Muscle layer of duodenum (tissue), 2 donors: Measurements from ENCODE around the gene UCHL1.

Experiments
- H3K27ac ChIP-seq: one replicate; pipeline ENCODE4 v1.7.0; 2013; ENCODE audit warnings: mild to moderate bottlenecking, low read length
- H3K27me3 ChIP-seq: one replicate; pipeline ENCODE4 v1.7.0; 2013; ENCODE audit warnings: low read depth, mild to moderate bottlenecking, control low read depth, low read length
- H3K36me3 ChIP-seq, 2 donors: one replicate each; pipeline ENCODE4 v1.7.0; 2013; ENCODE audit warnings: low read length in 2 of 2, control low read depth in 1 of 2, mild to moderate bottlenecking in 1 of 2; ENCODE audit not compliant: insufficient read depth in 2 of 2, control insufficient read depth in 1 of 2
- H3K4me1 ChIP-seq, 2 donors: one replicate each; pipeline ENCODE4 v1.7.0; 2013; ENCODE audit warnings: low read length in 2 of 2, mild to moderate bottlenecking in 2 of 2, control low read depth in 1 of 2, moderate library complexity in 1 of 2; ENCODE audit not compliant: insufficient read depth in 2 of 2, control insufficient read depth in 1 of 2
- H3K4me3 ChIP-seq, 2 donors: one replicate each; pipeline ENCODE4 v1.7.0; 2013; ENCODE audit warnings: low read length in 2 of 2, low read depth in 1 of 2, mild to moderate bottlenecking in 1 of 2
- H3K9me3 ChIP-seq, 2 donors: one replicate each; pipeline ENCODE4 v1.7.0; 2013; ENCODE audit warnings: low read length in 2 of 2, control low read depth in 1 of 2, mild to moderate bottlenecking in 1 of 2; ENCODE audit not compliant: control insufficient read depth in 1 of 2
- donor health status: healthy.

The UCHL1 gene

DNA sequence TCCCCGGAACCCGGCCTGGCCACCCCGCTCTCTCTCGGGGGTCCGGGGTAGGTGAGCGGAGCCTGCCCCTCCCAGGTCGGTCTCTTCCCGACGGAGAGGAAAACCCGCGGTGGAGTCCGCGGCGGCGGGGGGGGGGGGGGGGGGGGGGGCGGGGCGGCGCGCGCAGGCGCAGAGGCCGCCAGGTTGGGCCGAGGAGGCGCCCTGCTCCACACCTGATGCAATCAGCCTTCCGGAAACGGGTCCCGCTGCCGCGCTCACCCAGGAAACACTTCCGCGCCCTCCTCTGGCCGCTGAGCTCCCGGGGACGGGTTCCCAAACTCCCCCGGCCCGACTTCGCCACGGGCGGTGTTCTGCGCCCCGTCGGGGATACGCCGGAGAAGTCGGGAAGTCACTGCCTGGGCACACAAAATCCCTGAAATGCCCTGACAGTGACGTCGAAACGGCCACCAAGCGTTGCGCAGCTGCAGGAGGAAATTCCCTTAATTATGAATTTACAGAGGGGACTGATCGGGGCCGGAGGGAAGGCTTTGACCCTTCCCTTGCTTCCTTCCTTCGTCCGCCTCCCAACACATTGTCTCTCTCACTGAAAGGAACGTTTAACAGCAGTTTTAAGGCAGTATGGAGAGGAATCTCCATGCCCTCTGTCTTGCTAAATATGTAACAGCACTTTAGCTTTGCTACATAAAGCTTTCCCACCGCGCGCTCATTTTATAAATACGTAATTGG, 40.3 kb upstream of the UCHL1 start:
- H3K27ac ChIP-seq = peak overlapping the region; percentile 60
- H3K27me3 ChIP-seq = no peaks in the 10 kb centered on the region
- H3K9me3 ChIP-seq = no peaks in the 10 kb centered on the region
- H3K4me1 ChIP-seq = peaks cover 0 to 24% of the 10 kb centered on the region in 2 donors
- peak overlapping the region; percentile 66 to 72 for H3K4me3 ChIP-seq
- no peaks in the 10 kb centered on the region for H3K36me3 ChIP-seq

DNA sequence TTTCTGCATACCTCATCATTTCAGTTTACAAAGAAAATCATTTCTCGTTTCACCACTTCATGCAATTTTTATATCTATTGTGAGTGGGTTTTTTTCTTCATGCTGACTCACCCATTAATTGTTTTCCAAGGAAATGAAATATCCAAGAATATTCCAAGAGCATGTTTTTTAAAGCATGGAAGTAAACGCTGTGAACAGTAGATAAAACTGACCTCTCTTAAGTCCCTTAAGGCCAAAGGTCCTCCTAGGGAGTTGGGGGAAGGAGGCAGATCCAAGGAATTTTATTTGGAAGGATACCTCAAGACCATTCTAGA, 39.8 kb upstream of the UCHL1 start:
- Histone ChIP-seq H3K27ac (peak overlapping the region; percentile 60), H3K4me3 (peak overlapping the region; percentile 66 to 72), H3K36me3 (no peaks in the 10 kb centered on the region), H3K4me1 (peaks cover 0 to 24% of the 10 kb centered on the region in 2 donors), H3K9me3 (no peaks in the 10 kb centered on the region), H3K27me3 (no peaks in the 10 kb centered on the region)

DNA sequence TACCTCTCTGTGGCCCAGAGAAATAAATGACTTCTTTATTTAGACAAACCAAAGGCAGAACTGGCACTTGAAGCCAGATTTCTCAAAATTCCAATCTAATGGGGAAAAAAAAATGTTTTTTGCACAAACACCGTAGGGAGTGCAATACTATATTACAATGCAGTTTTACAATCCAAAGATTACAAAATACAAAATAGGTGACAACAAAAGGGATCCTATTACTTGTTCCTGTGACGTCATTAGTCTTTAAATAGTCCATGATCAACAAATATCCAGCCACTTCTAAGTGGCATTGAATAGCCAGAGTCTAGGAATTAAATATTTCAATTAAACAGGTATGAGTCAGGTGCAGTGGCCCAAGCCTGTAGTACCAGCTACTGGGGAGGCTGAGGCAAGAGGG, 39.4 kb upstream of the UCHL1 start:
- H3K4me1 ChIP-seq = peaks cover 0 to 21% of the 10 kb centered on the region in 2 donors
- H3K4me3 ChIP-seq = no peak overlapping the region
- H3K36me3 ChIP-seq = no peaks in the 10 kb centered on the region
- H3K27me3 ChIP-seq = no peaks in the 10 kb centered on the region
- H3K9me3 ChIP-seq = no peaks in the 10 kb centered on the region
- no peak overlapping the region for H3K27ac ChIP-seq

DNA sequence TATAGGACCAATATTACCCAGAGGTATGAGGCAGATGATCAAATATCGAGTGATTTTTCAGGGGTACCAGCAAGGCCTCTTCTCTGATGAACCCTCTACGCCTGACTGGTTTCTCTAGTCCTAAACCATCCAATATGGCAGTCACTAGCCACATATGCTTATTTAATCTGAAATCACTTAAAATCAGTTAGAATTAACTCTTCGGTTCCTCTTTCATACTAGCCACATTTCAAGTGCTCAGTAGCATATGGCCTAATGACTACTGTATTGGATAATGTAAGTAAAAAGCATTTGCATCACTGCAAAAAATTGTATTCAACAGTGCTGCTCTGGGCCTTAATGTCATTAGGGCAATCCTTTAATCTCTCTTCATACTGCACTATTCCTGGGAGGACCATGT, 38.0 kb upstream of the UCHL1 start:
- no peak overlapping the region for H3K4me3 ChIP-seq
- no peaks in the 10 kb centered on the region for H3K36me3 ChIP-seq
- H3K9me3 ChIP-seq = no peaks in the 10 kb centered on the region
- H3K27me3 ChIP-seq = no peaks in the 10 kb centered on the region
- H3K4me1 ChIP-seq = peaks cover 0 to 13% of the 10 kb centered on the region in 2 donors
- H3K27ac ChIP-seq = no peak overlapping the region

DNA sequence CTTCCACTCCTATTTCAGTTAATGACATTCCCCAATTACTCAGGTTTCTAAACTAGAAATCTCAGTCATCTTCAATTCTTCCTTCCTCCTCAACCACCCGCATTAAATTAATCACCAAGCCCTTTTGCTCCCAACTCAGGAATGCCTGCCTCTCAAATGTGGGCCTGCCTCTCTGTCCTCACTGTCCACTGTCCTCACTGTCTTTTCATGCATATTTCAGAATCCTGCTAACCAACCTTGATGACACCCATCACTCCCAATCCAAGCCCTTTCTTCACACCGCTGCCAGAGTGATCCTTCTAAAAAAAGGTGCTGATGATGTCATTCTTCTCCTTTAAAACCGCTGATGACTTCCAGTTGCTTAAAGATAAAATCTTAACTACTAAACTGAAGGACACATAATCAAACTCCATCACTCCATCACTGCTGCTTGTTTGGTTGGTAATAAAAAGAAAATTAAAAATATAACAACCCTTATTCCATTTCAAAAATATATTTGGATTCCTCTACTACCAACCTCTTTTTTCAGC, 37.2 kb upstream of the UCHL1 start:
- no peaks in the 10 kb centered on the region for H3K27me3 ChIP-seq
- no peaks in the 10 kb centered on the region for H3K9me3 ChIP-seq
- peaks cover 0 to 8% of the 10 kb centered on the region in 2 donors for H3K4me1 ChIP-seq
- no peak overlapping the region for H3K27ac ChIP-seq
- H3K36me3 ChIP-seq = no peaks in the 10 kb centered on the region
- no peak overlapping the region for H3K4me3 ChIP-seq

DNA sequence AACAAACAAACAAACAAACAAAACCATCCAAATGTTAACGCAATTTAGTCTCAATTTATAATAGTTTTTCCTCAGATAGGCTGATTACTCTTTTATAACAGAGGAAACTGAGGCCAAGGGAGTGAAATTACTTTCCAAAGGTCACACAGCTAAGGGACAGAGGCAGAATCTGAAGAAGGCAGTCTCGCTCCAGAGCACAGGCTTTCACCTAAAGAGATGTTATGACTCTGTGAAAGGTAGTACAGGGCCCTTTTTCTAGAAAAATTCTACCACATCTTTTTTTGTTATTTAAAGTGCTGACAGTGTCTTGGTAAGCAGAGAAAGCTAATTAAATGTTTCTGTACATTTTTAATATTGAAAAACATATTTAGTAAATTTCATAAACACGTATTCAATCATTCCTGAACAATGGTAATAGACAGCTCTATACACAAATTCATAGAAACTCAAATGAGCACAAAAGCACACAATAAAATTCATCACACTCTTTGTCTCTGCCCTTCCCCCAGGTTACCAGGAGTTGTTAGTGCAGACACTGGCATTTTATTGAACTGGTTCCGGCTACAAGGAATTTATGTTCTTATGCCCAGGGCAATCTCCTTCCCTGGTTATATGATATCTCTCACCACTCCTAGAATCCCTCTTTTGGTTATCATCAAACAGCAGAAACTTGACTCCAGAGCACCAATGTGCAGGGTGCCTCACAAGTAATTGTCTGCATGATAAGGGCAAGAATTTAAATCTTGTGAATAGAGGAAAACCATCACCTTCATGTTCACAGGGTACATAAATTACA, 34.7 kb upstream of the UCHL1 start:
- Histone ChIP-seq H3K9me3 (no peaks in the 10 kb centered on the region), H3K4me3 (no peak overlapping the region), H3K27ac (no peak overlapping the region), H3K36me3 (no peaks in the 10 kb centered on the region), H3K4me1 (no peaks in the 10 kb centered on the region), H3K27me3 (no peaks in the 10 kb centered on the region)

DNA sequence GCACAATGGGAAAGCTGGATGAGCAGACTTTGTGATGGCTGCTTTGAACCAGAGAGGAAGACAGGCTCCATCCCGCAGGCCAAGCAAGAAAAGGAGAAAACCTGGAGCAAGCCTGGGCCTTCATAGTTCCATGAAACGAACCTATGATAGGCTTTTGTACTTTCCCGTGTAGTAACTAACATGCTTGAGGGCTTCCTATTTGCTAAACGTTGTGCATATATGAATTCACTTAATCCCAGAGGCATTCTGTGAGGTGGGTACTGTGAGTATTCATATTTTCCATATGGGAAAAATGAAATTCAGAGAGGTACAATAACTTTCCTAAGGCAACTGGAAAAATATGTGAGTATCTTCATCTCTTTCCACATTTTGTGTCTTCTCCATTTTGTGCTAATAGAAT, 28.8 kb upstream of the UCHL1 start:
- no peaks in the 10 kb centered on the region for H3K36me3 ChIP-seq
- no peak overlapping the region for H3K27ac ChIP-seq
- no peaks in the 10 kb centered on the region for H3K27me3 ChIP-seq
- H3K4me3 ChIP-seq = no peak overlapping the region
- no peaks in the 10 kb centered on the region for H3K4me1 ChIP-seq
- no peaks in the 10 kb centered on the region for H3K9me3 ChIP-seq

DNA sequence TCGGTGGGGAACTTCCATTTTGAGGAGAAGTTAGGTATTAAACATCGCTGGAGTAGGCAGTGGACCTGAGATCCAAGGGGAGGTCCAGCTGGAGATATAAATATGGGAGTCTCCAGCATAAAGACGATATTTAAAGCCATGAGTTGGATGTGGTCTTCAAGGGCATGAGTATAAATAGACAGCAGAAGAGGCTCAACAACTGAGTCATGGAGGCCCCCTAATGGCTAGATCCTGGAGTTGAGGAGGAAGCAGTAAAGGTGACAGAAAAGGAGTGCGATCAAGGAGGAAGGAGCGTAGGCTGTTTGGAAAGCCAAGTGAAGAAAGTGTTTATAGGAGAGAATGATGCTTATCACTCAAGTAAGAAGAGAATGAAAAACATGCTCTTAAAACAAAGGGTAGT, 24.3 kb upstream of the UCHL1 start:
- Histone ChIP-seq H3K4me3 (no peak overlapping the region), H3K4me1 (no peaks in the 10 kb centered on the region), H3K27ac (no peak overlapping the region), H3K9me3 (no peaks in the 10 kb centered on the region), H3K27me3 (no peaks in the 10 kb centered on the region), H3K36me3 (no peaks in the 10 kb centered on the region)

DNA sequence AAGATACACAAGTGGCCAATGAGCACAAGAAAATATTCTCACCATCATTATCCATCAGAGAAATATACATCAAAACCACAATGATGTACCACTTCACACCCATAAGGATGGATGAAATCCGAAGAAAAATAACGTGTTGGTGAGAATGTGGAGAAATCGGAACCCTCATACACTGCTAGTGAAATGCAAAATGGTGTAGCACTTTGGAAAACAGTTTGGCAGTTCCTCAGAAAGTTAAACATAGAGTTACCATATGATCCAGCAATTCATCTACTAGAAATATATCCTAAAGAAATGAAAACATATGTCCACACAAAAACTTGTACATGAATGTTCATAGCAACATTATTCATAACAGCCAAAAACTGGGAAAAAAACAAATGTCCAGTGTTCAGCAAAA, 23.9 kb upstream of the UCHL1 start:
- Histone ChIP-seq H3K4me3 (no peak overlapping the region), H3K9me3 (no peaks in the 10 kb centered on the region), H3K36me3 (no peaks in the 10 kb centered on the region), H3K4me1 (no peaks in the 10 kb centered on the region), H3K27ac (no peak overlapping the region), H3K27me3 (no peaks in the 10 kb centered on the region)

DNA sequence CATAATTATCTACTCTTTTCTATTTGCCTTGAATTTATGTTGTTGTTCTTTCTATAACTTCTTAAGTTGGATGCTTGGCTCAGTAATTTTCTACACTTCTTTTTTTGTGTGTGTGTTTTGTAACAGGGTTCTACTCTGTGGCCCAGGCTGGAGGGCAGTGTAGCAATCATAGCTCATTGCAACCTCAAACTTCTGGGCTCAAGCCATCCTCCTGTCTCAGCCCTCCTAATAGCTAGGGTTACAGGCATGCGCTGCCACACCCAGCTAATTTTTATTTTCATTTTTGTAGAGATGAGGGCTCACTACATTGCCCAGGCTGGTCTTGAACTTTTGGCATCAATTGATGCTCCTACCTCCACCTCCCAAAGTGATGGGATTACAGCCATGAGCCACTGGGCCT, 20.7 kb upstream of the UCHL1 start:
- H3K9me3 ChIP-seq = no peaks in the 10 kb centered on the region
- no peak overlapping the region for H3K27ac ChIP-seq
- no peaks in the 10 kb centered on the region for H3K36me3 ChIP-seq
- no peaks in the 10 kb centered on the region for H3K27me3 ChIP-seq
- no peaks in the 10 kb centered on the region for H3K4me1 ChIP-seq
- no peak overlapping the region for H3K4me3 ChIP-seq

DNA sequence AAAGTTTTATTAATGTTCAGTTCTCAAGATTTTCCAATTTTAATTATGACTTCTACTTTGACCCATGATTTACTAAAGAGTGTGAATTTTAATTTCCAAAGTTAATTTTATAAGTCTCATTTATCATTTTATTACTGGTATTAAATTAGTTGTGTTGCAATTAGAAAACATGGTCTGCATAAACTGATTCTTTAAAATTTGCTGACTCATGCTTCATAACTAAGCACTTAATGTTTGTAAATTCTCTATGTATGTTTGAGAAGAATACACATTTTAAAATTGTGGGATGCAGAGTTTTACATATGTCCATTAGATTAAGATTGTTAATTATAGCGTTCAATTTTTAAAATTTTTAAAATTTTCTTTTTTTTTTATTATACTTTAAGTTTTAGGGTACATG, 20.2 kb upstream of the UCHL1 start:
- H3K36me3 ChIP-seq = no peaks in the 10 kb centered on the region
- no peaks in the 10 kb centered on the region for H3K27me3 ChIP-seq
- no peak overlapping the region for H3K4me3 ChIP-seq
- H3K4me1 ChIP-seq = no peaks in the 10 kb centered on the region
- H3K27ac ChIP-seq = no peak overlapping the region
- no peaks in the 10 kb centered on the region for H3K9me3 ChIP-seq
